ENCODE measurements around the gene PRDX4.

PRDX4 gene

GRCh38 chrX:23726191-23726590 lies 58.9 kb downstream of the PRDX4 start:
- no peaks in the 10 kb centered on the region for H3K9me3 ChIP-seq (ENCODE audit: control insufficient read depth, insufficient read depth, low read depth, low read length)
- CTCF ChIA-PET = interaction anchor here (0.5 kb wide), 1 partner anchor 30 kb away, joined by 3 read pairs; no protein-coding TSS in a partner anchor
- H3K4me1 ChIP-seq (ENCODE audit: control insufficient read depth, insufficient read depth, low read length) = no peaks in the 10 kb centered on the region
- POLR2A ChIA-PET = no interaction called here
- peaks cover 13 to 44% of the 10 kb centered on the region in 2 experiments for H3K36me3 ChIP-seq (ENCODE audit: control insufficient read depth in 2 of 2, insufficient read depth in 1 of 2, low read length in 2 of 2)
- no peak overlapping the region for H3K4me3 ChIP-seq (ENCODE audit: low read depth, low read length)
- no peak overlapping the region for H3K27ac ChIP-seq (ENCODE audit: extremely low read depth, low read depth, low read length)
- no peak for TF ChIP-seq ZNF792 (tag by site-specific recombination; IDR thresholded peaks at IDR 0.05)
- TF ChIP-seq ZNF600 (tag by site-specific recombination; IDR thresholded peaks at IDR 0.05) = peak; percentile 45; the same call in 1 of the 2 replicates

GRCh38 chrX:23727206-23727605 lies 59.9 kb downstream of the PRDX4 start:
- CTCF ChIA-PET = no interaction called here
- peaks cover 7 to 44% of the 10 kb centered on the region in 2 experiments; a peak in 2 of 3 replicates for H3K36me3 ChIP-seq (ENCODE audit: control insufficient read depth in 2 of 2, insufficient read depth in 1 of 2, low read length in 2 of 2)
- POLR2A ChIA-PET = interaction anchor here (0.7 kb wide), 1 partner anchor 56 kb away, joined by 3 read pairs; the partner anchor contains the start of gene SAT1

GRCh38 chrX:23729214-23729613 lies 61.9 kb downstream of the PRDX4 start:
- H3K27ac ChIP-seq (ENCODE audit: extremely low read depth, low read depth, low read length) = no peak overlapping the region
- no peaks in the 10 kb centered on the region for H3K4me1 ChIP-seq (ENCODE audit: control insufficient read depth, insufficient read depth, low read length)
- ChIA-PET CTCF (interaction anchor here (0.5 to 1.0 kb wide), 3 partner anchors 51 to 1006 kb away, joined by 4 to 7 read pairs (median 5); no protein-coding TSS in a partner anchor), POLR2A (no interaction called here)
- TF ChIP-seq ZNF677 (tag by site-specific recombination; IDR thresholded peaks at IDR 0.05) (peak; percentile 59; the same call in 1 of the 2 replicates), PRDM6 (tag by site-specific recombination; IDR thresholded peaks at IDR 0.05) (no peak)
- no peaks in the 10 kb centered on the region for H3K9me3 ChIP-seq (ENCODE audit: control insufficient read depth, insufficient read depth, low read depth, low read length)
- H3K4me3 ChIP-seq (ENCODE audit: low read depth, low read length) = no peak overlapping the region
- peaks cover 5 to 39% of the 10 kb centered on the region in 2 experiments; a peak in 2 of 3 replicates for H3K36me3 ChIP-seq (ENCODE audit: control insufficient read depth in 2 of 2, insufficient read depth in 1 of 2, low read length in 2 of 2)

More at GRCh38 chrX:23727206-23727605, 59.9 kb downstream of the PRDX4 start:
- Histone ChIP-seq H3K27ac (ENCODE audit: extremely low read depth, low read depth, low read length) (no peak overlapping the region), H3K4me1 (ENCODE audit: control insufficient read depth, insufficient read depth, low read length) (no peaks in the 10 kb centered on the region), H3K9me3 (ENCODE audit: control insufficient read depth, insufficient read depth, low read depth, low read length) (no peaks in the 10 kb centered on the region), H3K4me3 (ENCODE audit: low read depth, low read length) (no peak overlapping the region)
- TF ChIP-seq ZNF776 (tag by site-specific recombination; IDR thresholded peaks at IDR 0.05; ENCODE audit: borderline replicate concordance) (no peak), HIC1 (tag by site-specific recombination; IDR thresholded peaks at IDR 0.05) (no peak), ZNF24 (tag by site-specific recombination; IDR thresholded peaks at IDR 0.05) (no peak), ZNF140 (tag by site-specific recombination; IDR thresholded peaks at IDR 0.05) (no peak), ZNF488 (tag by site-specific recombination; IDR thresholded peaks at IDR 0.05) (no peak), ZNF629 (tag by site-specific recombination; IDR thresholded peaks at IDR 0.05) (no peak)

GRCh38 chrX:23731951-23732350 lies 64.7 kb downstream of the PRDX4 start:
- no peak overlapping the region for H3K27ac ChIP-seq (ENCODE audit: extremely low read depth, low read depth, low read length)
- no peaks in the 10 kb centered on the region for H3K9me3 ChIP-seq (ENCODE audit: control insufficient read depth, insufficient read depth, low read depth, low read length)
- POLR2A ChIA-PET = interaction anchor here (0.6 kb wide), 1 partner anchor 67 kb away, joined by 3 read pairs; no protein-coding TSS in a partner anchor
- CTCF ChIA-PET = no interaction called here
- H3K36me3 ChIP-seq (ENCODE audit: control insufficient read depth in 2 of 2, insufficient read depth in 1 of 2, low read length in 2 of 2) = peaks cover 0 to 33% of the 10 kb centered on the region in 2 experiments; a peak in 2 of 3 replicates
- no peaks in the 10 kb centered on the region for H3K4me1 ChIP-seq (ENCODE audit: control insufficient read depth, insufficient read depth, low read length)
- H3K4me3 ChIP-seq (ENCODE audit: low read depth, low read length) = no peak overlapping the region
- no peak for TF ChIP-seq ZNF777 (tag by site-specific recombination; IDR thresholded peaks at IDR 0.05; ENCODE audit: borderline replicate concordance)
- no peak for TF ChIP-seq ZNF169 (tag by site-specific recombination; IDR thresholded peaks at IDR 0.05)
- TF ChIP-seq ZBTB17 (tag by site-specific recombination; IDR thresholded peaks at IDR 0.05) = no peak
- TF ChIP-seq ZNF391 (tag by site-specific recombination; IDR thresholded peaks at IDR 0.05; ENCODE audit: borderline replicate concordance, low read depth) = no peak
- no peak for TF ChIP-seq ZNF704 (tag by site-specific recombination; IDR thresholded peaks at IDR 0.05)
- TF ChIP-seq ZNF112 (tag by site-specific recombination; IDR thresholded peaks at IDR 0.05) = no peak
- TF ChIP-seq ZBTB21 (tag by site-specific recombination; IDR thresholded peaks at IDR 0.05) = no peak
- no peak for TF ChIP-seq IKZF3 (tag by site-specific recombination; IDR thresholded peaks at IDR 0.05)
- no peak for TF ChIP-seq ZNF174 (tag by site-specific recombination; IDR thresholded peaks at IDR 0.05)
- TF ChIP-seq ZNF433 (tag by site-specific recombination; IDR thresholded peaks at IDR 0.05; ENCODE audit: low read depth) = no peak
- no peak for TF ChIP-seq ZNF529 (tag by site-specific recombination; IDR thresholded peaks at IDR 0.05; ENCODE audit: insufficient replicate concordance)
- no peak for TF ChIP-seq ZNF239 (tag by site-specific recombination; IDR thresholded peaks at IDR 0.05)

All from HEK293 (cell line).